ENCODE data around the gene F10.

The F10 gene

GRCh38 chr13:113171250-113172125 lies 48.9 kb downstream of the F10 start:
- DNase-seq (ENCODE audit: low read depth) = no peak

GRCh38 chr13:113172419-113172926 lies 49.9 kb downstream of the F10 start:
- no peak for DNase-seq (ENCODE audit: low read depth)

- DNase-seq (ENCODE audit: low read depth) = peak; percentile 52
These were observed 53.7 kb downstream of the F10 start for GRCh38 chr13:113176280-113176679.

- DNase-seq (ENCODE audit: low read depth) = no peak
These were observed 54.2 kb downstream of the F10 start for GRCh38 chr13:113176822-113177221.

GRCh38 chr13:113178070-113178895 lies 55.7 kb downstream of the F10 start:
- DNase-seq (ENCODE audit: low read depth) = no peak

GRCh38 chr13:113178896-113179167 lies 56.2 kb downstream of the F10 start:
- no peak for DNase-seq (ENCODE audit: low read depth)

- no peak for DNase-seq (ENCODE audit: low read depth)
These were observed 57.0 kb downstream of the F10 start for GRCh38 chr13:113179374-113180230.

GRCh38 chr13:113182046-113182445 lies 59.4 kb downstream of the F10 start:
- no peak for DNase-seq (ENCODE audit: low read depth)

GRCh38 chr13:113183450-113184129 lies 61.0 kb downstream of the F10 start:
- DNase-seq (ENCODE audit: low read depth) = no peak

GRCh38 chr13:113184568-113185440 lies 62.2 kb downstream of the F10 start:
- no peak for DNase-seq (ENCODE audit: low read depth)

GRCh38 chr13:113186061-113186900 lies 63.7 kb downstream of the F10 start:
- DNase-seq (ENCODE audit: low read depth) = no peak

GRCh38 chr13:113187263-113187669 lies 64.7 kb downstream of the F10 start:
- peak; percentile 57 for DNase-seq (ENCODE audit: low read depth)

- DNase-seq (ENCODE audit: low read depth) = no peak
These were observed 65.5 kb downstream of the F10 start for GRCh38 chr13:113187883-113188665.

GRCh38 chr13:113190181-113190580 lies 67.6 kb downstream of the F10 start:
- no peak for DNase-seq (ENCODE audit: low read depth)

GRCh38 chr13:113192279-113192678 lies 69.7 kb downstream of the F10 start:
- DNase-seq (ENCODE audit: low read depth) = no peak

- no peak for DNase-seq (ENCODE audit: low read depth)
These were observed 70.3 kb downstream of the F10 start for GRCh38 chr13:113192902-113193301.

- DNase-seq (ENCODE audit: low read depth) = no peak
These were observed 72.8 kb downstream of the F10 start for GRCh38 chr13:113195360-113195759.

GRCh38 chr13:113196970-113197737 lies 74.6 kb downstream of the F10 start:
- DNase-seq (ENCODE audit: low read depth) = no peak
